WERI-Rb-1 (cell line): Measurements from ENCODE around the gene LAMB3.

ENCODE experiments used
- DNase-seq: peaks from one replicate; pipeline ENCODE4 v3.0.0-alpha.2; 2020
- H3K27ac ChIP-seq: fragments of 250-450 bp; sonication (Bioruptor Pico); 2 replicates; pipeline ENCODE4 v1.5.1; 2020; ENCODE audit warnings: mild to moderate bottlenecking, moderate library complexity
- H3K27me3 ChIP-seq: fragments of 250-450 bp; sonication (Bioruptor Pico); 2 replicates; pipeline ENCODE4 v1.5.1; 2021; ENCODE audit warnings: mild to moderate bottlenecking, low read depth, moderate library complexity; ENCODE audit not compliant: insufficient read depth, severe bottlenecking
- H3K36me3 ChIP-seq: fragments of 250-450 bp; sonication (Bioruptor Pico); 2 replicates; pipeline ENCODE4 v1.5.1; 2020; ENCODE audit warnings: mild to moderate bottlenecking, moderate library complexity
- H3K4me3 ChIP-seq: 2 replicates; pipeline ENCODE4 v1.5.1; 2011; ENCODE audit warnings: low read depth, mild to moderate bottlenecking, control low read depth, low read length
- H3K9me3 ChIP-seq: fragments of 250-450 bp; sonication (Bioruptor Pico); 2 replicates; pipeline ENCODE4 v1.5.1; 2021; ENCODE audit warnings: mild to moderate bottlenecking, moderate library complexity; ENCODE audit not compliant: severe bottlenecking
- CTCF ChIP-seq: IDR thresholded peaks from 2 replicates; pipeline ENCODE4 v1.5.1; 2011; ENCODE audit warnings: low read depth, mild to moderate bottlenecking, control low read depth, inconsistent platforms, low read length

Gene LAMB3

DNA sequence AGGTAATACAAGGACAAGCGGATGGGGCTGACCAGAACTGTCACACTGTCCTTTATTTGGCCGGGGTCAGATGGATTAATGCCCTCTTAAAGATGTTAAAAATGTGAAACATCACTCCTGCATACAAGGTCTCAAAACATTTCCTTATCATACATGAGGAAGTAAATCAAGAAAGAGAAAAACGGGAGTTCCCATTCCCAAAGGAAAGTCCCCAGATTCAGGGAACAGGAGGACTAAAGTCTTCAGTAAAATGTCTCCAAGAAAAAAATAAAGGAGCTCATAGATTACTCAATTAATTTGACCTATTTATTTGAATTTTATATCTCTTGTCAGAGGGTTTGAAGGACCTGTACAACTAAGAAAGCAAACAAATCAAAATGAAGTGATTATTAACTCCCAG, 39.0 kb upstream of the LAMB3 start:
- H3K4me3 ChIP-seq: no peak overlapping the region
- no peak for TF ChIP-seq CTCF
- no peak for DNase-seq
- H3K36me3 ChIP-seq: no peaks in the 10 kb centered on the region
- H3K27ac ChIP-seq: no peak overlapping the region
- H3K9me3 ChIP-seq: no peaks in the 10 kb centered on the region
- H3K27me3 ChIP-seq: peaks cover 53% of the 10 kb centered on the region

GRCh38 chr1:209689477-209689876, 37.3 kb upstream of the LAMB3 start:
- Histone ChIP-seq H3K27me3 (peaks cover 57% of the 10 kb centered on the region), H3K36me3 (no peaks in the 10 kb centered on the region), H3K9me3 (no peaks in the 10 kb centered on the region), H3K27ac (no peak overlapping the region), H3K4me3 (no peak overlapping the region)
- TF ChIP-seq CTCF: no peak
- no peak for DNase-seq

DNA sequence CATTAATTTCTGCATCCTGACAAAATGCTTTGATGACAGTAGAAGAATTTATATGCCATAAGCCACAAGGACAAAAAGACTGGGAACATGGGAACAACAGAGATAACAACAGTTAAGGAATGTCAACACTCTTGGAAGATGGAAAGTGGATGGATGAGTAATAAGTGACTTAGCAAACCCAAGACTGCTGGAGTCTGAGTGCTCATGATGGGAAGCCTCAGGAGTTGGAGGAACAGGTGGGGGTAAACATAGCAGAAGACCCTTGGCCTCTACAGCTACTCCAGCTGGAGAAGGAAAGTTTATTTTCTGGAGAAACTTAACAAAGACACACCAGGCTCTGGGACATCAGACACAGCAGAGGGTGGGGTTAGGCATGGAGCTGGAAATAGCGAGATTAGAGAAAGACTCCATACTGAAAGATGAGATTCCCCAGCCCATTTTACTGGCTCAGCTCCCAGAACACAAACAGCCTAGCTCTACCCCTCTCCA, 36.6 kb upstream of the LAMB3 start:
- Histone ChIP-seq H3K27ac (no peak overlapping the region), H3K4me3 (no peak overlapping the region), H3K27me3 (peaks cover 52% of the 10 kb centered on the region), H3K36me3 (no peaks in the 10 kb centered on the region), H3K9me3 (no peaks in the 10 kb centered on the region)
- no peak for DNase-seq
- TF ChIP-seq CTCF: no peak

GRCh38 chr1:209686322-209686721, 34.1 kb upstream of the LAMB3 start:
- Histone ChIP-seq H3K27ac (no peak overlapping the region), H3K4me3 (no peak overlapping the region), H3K36me3 (no peaks in the 10 kb centered on the region), H3K9me3 (no peaks in the 10 kb centered on the region), H3K27me3 (peaks cover 43% of the 10 kb centered on the region)
- TF ChIP-seq CTCF: no peak
- DNase-seq: no peak

GRCh38 chr1:209685821-209686220, 33.6 kb upstream of the LAMB3 start:
- Histone ChIP-seq H3K27ac (no peak overlapping the region), H3K27me3 (peaks cover 43% of the 10 kb centered on the region), H3K36me3 (no peaks in the 10 kb centered on the region), H3K4me3 (no peak overlapping the region), H3K9me3 (no peaks in the 10 kb centered on the region)
- TF ChIP-seq CTCF: no peak
- no peak for DNase-seq

- Histone ChIP-seq H3K4me3 (no peak overlapping the region), H3K27ac (no peak overlapping the region), H3K9me3 (no peaks in the 10 kb centered on the region), H3K27me3 (peaks cover 61% of the 10 kb centered on the region), H3K36me3 (no peaks in the 10 kb centered on the region)
- no peak for DNase-seq
- no peak for TF ChIP-seq CTCF
These were observed 26.8 kb upstream of the LAMB3 start for GRCh38 chr1:209678981-209679539.
